ENCODE measurements around the gene GPC1. TPM values are rescaled to one million over a fixed set of nuclear protein-coding genes. Genes with fewer than 3 reads are reported as not detected.

GPC1 gene
- total and polyA plus RNA-seq, 12 donors: 104 to 287 (median 181) TPM

- Histone ChIP-seq H3K9me3 (no peaks in the 10 kb centered on the region), H3K36me3 (peaks cover 0 to 33% (median 0%) of the 10 kb centered on the region in 9 donors), H3K4me1 (no peaks in the 10 kb centered on the region), H3K27me3 (no peaks in the 10 kb centered on the region), H3K27ac (no peak overlapping the region), H3K4me3 (no peak overlapping the region)
- WGBS, 2 donors: 97% methylated on average over 9 of the region's 9 CpGs
- intact Hi-C loops (cut with DNase I): loop anchor here in 1 of 10 donors (10.0 kb wide), 1 partner anchor 211 kb away; no protein-coding TSS in a partner anchor
- TF ChIP-seq, protein P1, sequence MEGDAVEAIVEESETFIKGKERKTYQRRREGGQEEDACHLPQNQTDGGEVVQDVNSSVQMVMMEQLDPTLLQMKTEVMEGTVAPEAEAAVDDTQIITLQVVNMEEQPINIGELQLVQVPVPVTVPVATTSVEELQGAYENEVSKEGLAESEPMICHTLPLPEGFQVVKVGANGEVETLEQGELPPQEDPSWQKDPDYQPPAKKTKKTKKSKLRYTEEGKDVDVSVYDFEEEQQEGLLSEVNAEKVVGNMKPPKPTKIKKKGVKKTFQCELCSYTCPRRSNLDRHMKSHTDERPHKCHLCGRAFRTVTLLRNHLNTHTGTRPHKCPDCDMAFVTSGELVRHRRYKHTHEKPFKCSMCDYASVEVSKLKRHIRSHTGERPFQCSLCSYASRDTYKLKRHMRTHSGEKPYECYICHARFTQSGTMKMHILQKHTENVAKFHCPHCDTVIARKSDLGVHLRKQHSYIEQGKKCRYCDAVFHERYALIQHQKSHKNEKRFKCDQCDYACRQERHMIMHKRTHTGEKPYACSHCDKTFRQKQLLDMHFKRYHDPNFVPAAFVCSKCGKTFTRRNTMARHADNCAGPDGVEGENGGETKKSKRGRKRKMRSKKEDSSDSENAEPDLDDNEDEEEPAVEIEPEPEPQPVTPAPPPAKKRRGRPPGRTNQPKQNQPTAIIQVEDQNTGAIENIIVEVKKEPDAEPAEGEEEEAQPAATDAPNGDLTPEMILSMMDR (IDR thresholded peaks at IDR 0.05): no peak
- ATAC-seq (no peak), DNase-seq (no peak)
Observed at GRCh38 chr2:240503375-240503774, 67.9 kb downstream of the GPC1 start.

- TF ChIP-seq, protein P1 (IDR thresholded peaks at IDR 0.05): no peak
- H3K27ac ChIP-seq: no peak overlapping the region
- H3K9me3 ChIP-seq: no peaks in the 10 kb centered on the region
- 95 to 98% methylated on average over 7 of the region's 7 CpGs for WGBS, 2 donors
- no peaks in the 10 kb centered on the region for H3K27me3 ChIP-seq
- ATAC-seq (no peak), DNase-seq (no peak)
- peaks cover 0 to 33% (median 0%) of the 10 kb centered on the region in 9 donors for H3K36me3 ChIP-seq
- no peaks in the 10 kb centered on the region for H3K4me1 ChIP-seq
- intact Hi-C loops (cut with DNase I): loop anchor here in 1 of 10 donors (10.0 kb wide), 1 partner anchor 211 kb away; no protein-coding TSS in a partner anchor
- no peak overlapping the region for H3K4me3 ChIP-seq
Observed at GRCh38 chr2:240503848-240504247, 68.4 kb downstream of the GPC1 start.

GRCh38 chr2:240505910-240506309, 70.4 kb downstream of the GPC1 start:
- TF ChIP-seq, protein P1 (IDR thresholded peaks at IDR 0.05): no peak
- intact Hi-C loops (cut with DNase I): loop anchor here in 1 of 10 donors (10.0 kb wide), 1 partner anchor 209 kb away; no protein-coding TSS in a partner anchor
- Histone ChIP-seq H3K27ac (no peak overlapping the region), H3K9me3 (no peaks in the 10 kb centered on the region), H3K4me1 (no peaks in the 10 kb centered on the region), H3K27me3 (no peaks in the 10 kb centered on the region), H3K36me3 (peaks cover 0 to 29% (median 0%) of the 10 kb centered on the region in 9 donors), H3K4me3 (no peak overlapping the region)
- 84 to 91% methylated on average over 14 of the region's 14 CpGs for WGBS, 2 donors
- ATAC-seq (no peak), DNase-seq (no peak)

- ATAC-seq (no peak), DNase-seq (no peak)
- Histone ChIP-seq H3K27me3 (no peaks in the 10 kb centered on the region), H3K9me3 (no peaks in the 10 kb centered on the region), H3K4me3 (no peak overlapping the region), H3K4me1 (no peaks in the 10 kb centered on the region), H3K27ac (no peak overlapping the region), H3K36me3 (peaks cover 0 to 30% (median 0%) of the 10 kb centered on the region in 9 donors)
- 86 to 93% methylated on average over 17 of the region's 17 CpGs for WGBS, 2 donors
- intact Hi-C loops (cut with DNase I): loop anchor here in 1 of 10 donors (10.0 kb wide), 1 partner anchor 208 kb away; no protein-coding TSS in a partner anchor
- TF ChIP-seq, protein P1 (IDR thresholded peaks at IDR 0.05): no peak
Observed at GRCh38 chr2:240506406-240507059, 71.1 kb downstream of the GPC1 start.

All from heart right ventricle (tissue), 16 donors.